HEK293T (cell line): ENCODE data around the gene GOPC.
A peak's percentile ranks its signal among the peaks of the same experiment; 100 is the strongest.

ENCODE experiments used
- CTCF ChIA-PET: fragments of 350-600 bp; formaldehyde crosslinking; extraction: SDS; loops from one replicate; lab custom pipeline; 2021; ENCODE audit warnings: antibody characterized with exemption, inconsistent platforms; lab: Yijun Ruan, JAX
- POLR2A ChIA-PET: fragments of 350-600 bp; formaldehyde crosslinking; extraction: SDS; loops from one replicate; lab custom pipeline; 2020; ENCODE audit warnings: antibody characterized with exemption, inconsistent platforms; lab: Yijun Ruan, JAX
- DNase-seq: peaks from one replicate; pipeline ENCODE4 v3.0.0; 2012; ENCODE audit warnings: mixed read lengths; ENCODE audit errors: extremely low spot score
- ARNT ChIP-seq: fragments of 450-650 bp; IDR thresholded peaks from 2 replicates; pipeline ENCODE4 v1.6.1; 2017; ENCODE audit warnings: mild to moderate bottlenecking
- BHLHE40 ChIP-seq: fragments of 450-650 bp; IDR thresholded peaks from 2 replicates; pipeline ENCODE4 v1.6.1; 2016; ENCODE audit warnings: mild to moderate bottlenecking, moderate library complexity, borderline replicate concordance
- CTBP1 ChIP-seq: fragments of 450-650 bp; IDR thresholded peaks from 2 replicates; pipeline ENCODE4 v1.6.1; 2016; ENCODE audit warnings: borderline replicate concordance
- ELF4 ChIP-seq: fragments of 450-650 bp; IDR thresholded peaks from 2 replicates; pipeline ENCODE4 v1.6.1; 2017; ENCODE audit warnings: antibody characterized with exemption
- FOXA1 ChIP-seq: fragments of 450-650 bp; IDR thresholded peaks from 2 replicates; pipeline ENCODE4 v1.6.1; 2016; ENCODE audit warnings: mild to moderate bottlenecking
- FOXK2 ChIP-seq: fragments of 450-650 bp; IDR thresholded peaks from 2 replicates; pipeline ENCODE4 v1.6.1; 2016; ENCODE audit warnings: mild to moderate bottlenecking
- FOXM1 ChIP-seq: fragments of 450-650 bp; IDR thresholded peaks from 2 replicates; pipeline ENCODE4 v1.6.1; 2017; ENCODE audit warnings: mild to moderate bottlenecking, borderline replicate concordance
- HDGF ChIP-seq: fragments of 450-650 bp; IDR thresholded peaks from 2 replicates; pipeline ENCODE4 v1.6.1; 2017; ENCODE audit warnings: antibody characterized with exemption, borderline replicate concordance
- L3MBTL2 ChIP-seq: fragments of 450-650 bp; conservative IDR thresholded peaks from 2 replicates; pipeline ENCODE4 v1.6.1; 2016; ENCODE audit warnings: mild to moderate bottlenecking
- LEF1 ChIP-seq: fragments of 450-650 bp; IDR thresholded peaks from 2 replicates; pipeline ENCODE4 v1.6.1; 2017; ENCODE audit warnings: mild to moderate bottlenecking, borderline replicate concordance
- NFRKB ChIP-seq: fragments of 450-650 bp; IDR thresholded peaks from 2 replicates; pipeline ENCODE4 v1.6.1; 2016; ENCODE audit warnings: mild to moderate bottlenecking, moderate library complexity
- PKNOX1 ChIP-seq: fragments of 450-650 bp; IDR thresholded peaks from 2 replicates; pipeline ENCODE4 v1.6.1; 2016
- SP1 ChIP-seq: fragments of 450-650 bp; IDR thresholded peaks from 2 replicates; pipeline ENCODE4 v1.6.1; 2017
- SUZ12 ChIP-seq: fragments of 450-650 bp; IDR thresholded peaks from 2 replicates; pipeline ENCODE4 v1.6.1; 2016; ENCODE audit warnings: mild to moderate bottlenecking
- TARDBP ChIP-seq: fragments of 450-650 bp; IDR thresholded peaks from 2 replicates; pipeline ENCODE4 v1.6.1; 2016
- ZNF384 ChIP-seq: fragments of 450-650 bp; IDR thresholded peaks from 2 replicates; pipeline ENCODE4 v1.6.1; 2016

Gene GOPC

GRCh38 chr6:117615750-117616390, 13.6 kb upstream of the GOPC start:
- CTCF ChIA-PET = no interaction called here
- DNase-seq = no peak
- POLR2A ChIA-PET = no interaction called here

GRCh38 chr6:117613920-117614560, 11.7 kb upstream of the GOPC start:
- no peak for DNase-seq
- TF ChIP-seq TARDBP = no peak
- TF ChIP-seq NFRKB = no peak
- TF ChIP-seq PKNOX1 = no peak
- no peak for TF ChIP-seq FOXM1
- TF ChIP-seq ZNF384 = no peak
- TF ChIP-seq SP1 = no peak
- TF ChIP-seq ARNT = no peak
- no peak for TF ChIP-seq SUZ12
- no peak for TF ChIP-seq BHLHE40
- POLR2A ChIA-PET = interaction anchor here (1.9 kb wide), 1 partner anchor 12 kb away, joined by 6 read pairs; the partner anchor contains the start of gene GOPC
- CTCF ChIA-PET = no interaction called here

More at GRCh38 chr6:117615750-117616390, 13.6 kb upstream of the GOPC start:
- TF ChIP-seq L3MBTL2 (no peak), BHLHE40 (no peak), TARDBP (no peak), FOXK2 (no peak), CTBP1 (no peak), SUZ12 (no peak)

- CTCF ChIA-PET = no interaction called here
- POLR2A ChIA-PET = no interaction called here
- TF ChIP-seq FOXK2 = no peak
- TF ChIP-seq L3MBTL2 = no peak
- TF ChIP-seq PKNOX1 = no peak
- TF ChIP-seq SUZ12 = no peak
- no peak for TF ChIP-seq CTBP1
- no peak for DNase-seq
These were observed 5.2 kb upstream of the GOPC start for GRCh38 chr6:117607511-117607910.

- CTCF ChIA-PET = interaction anchor here (0.6 to 2.0 kb wide), 3 partner anchors 10 to 1116 kb away, joined by 3 to 11 read pairs (median 4); no protein-coding TSS in a partner anchor
- peak; percentile 69 for DNase-seq
- POLR2A ChIA-PET = no interaction called here
- TF ChIP-seq LEF1 = no peak
- TF ChIP-seq ZNF384 = 0 out of 2 replicates have a peak, but pooled peaks have one; percentile 5
- TF ChIP-seq TARDBP = no peak
- TF ChIP-seq SP1 = no peak
- TF ChIP-seq BHLHE40 = no peak
- no peak for TF ChIP-seq NFRKB
- no peak for TF ChIP-seq FOXK2
These were observed 3.0 kb upstream of the GOPC start for GRCh38 chr6:117605169-117605826.

GRCh38 chr6:117603821-117604220, 1.5 kb upstream of the GOPC start:
- TF ChIP-seq BHLHE40 (no peak), SUZ12 (no peak), FOXM1 (no peak), CTBP1 (no peak), SP1 (no peak), TARDBP (no peak), ARNT (no peak), PKNOX1 (no peak), ELF4 (no peak), HDGF (no peak), FOXK2 (no peak), LEF1 (no peak), FOXA1 (no peak)
- POLR2A ChIA-PET = interaction anchor here (0.7 kb wide), 1 partner anchor 121 kb away, joined by 3 read pairs; no protein-coding TSS in a partner anchor
- no peak for DNase-seq
- CTCF ChIA-PET = interaction anchor here (0.5 to 2.0 kb wide), 5 partner anchors 20 to 199 kb away, joined by 3 to 11 read pairs (median 4); no protein-coding TSS in a partner anchor
